Hematopoietic multipotent progenitor cell treated with erythropoietin and hydrocortisone succinate and interleukin-3 and kit ligand, for 8 days (in vitro differentiated cells): ENCODE data around the gene MAGEB1.

Source experiments
- DNase-seq: peaks from one replicate; pipeline ENCODE4 v3.0.0-alpha.2; 2015

MAGEB1 gene

GRCh38 chrX:30301208-30301607, 54.3 kb downstream of the MAGEB1 start:
- no peak for DNase-seq
